Left lobe of liver (tissue), 2 donors: ENCODE results near the gene G6PD. TPM values are rescaled to one million over a fixed set of nuclear protein-coding genes. Genes with fewer than 3 reads are reported as not detected.
A peak's percentile ranks its signal among the peaks of the same experiment; 100 is the strongest.
"Not testable (repeated sequence)": the region's sequence is repeated elsewhere in the genome, so short reads cannot be mapped to it uniquely, and the experiment has no call there.

Experiments
- ATAC-seq: fragments of 200-7000 bp; cut with Tn5 transposase; one replicate; pipeline ENCODE4 v1.9.1; 2020; ENCODE audit warnings: mild to moderate bottlenecking, moderate library complexity
- DNase-seq: peaks from one replicate; pipeline ENCODE4 v3.0.0-alpha.2; 2020; ENCODE audit warnings: low spot score
- total RNA-seq: library from RNA; stranded (reverse); gene quantifications from one replicate; pipeline ENCODE4 v1.2.1, GENCODE V29; 2021
- donor health status: DM: no; HTN: no; CAD: no; lungs with moderate emphysema.
- donor health status: DM: no; HTN: yes; CAD: no.

G6PD gene
- total RNA-seq, 1 donor from 2014 or later, result 5.6 TPM

GRCh38 chrX:154545673-154546274, 872 bp downstream of the G6PD start:
- ATAC-seq (no peak), DNase-seq (no peak)

- ATAC-seq, result peak; percentile 13
- peak; percentile 62 for DNase-seq
These were observed 3.8 kb downstream of the G6PD start for GRCh38 chrX:154542723-154543424.

GRCh38 chrX:154541896-154542722, 4.5 kb downstream of the G6PD start:
- ATAC-seq (peak; percentile 50), DNase-seq (peak; percentile 81)

GRCh38 chrX:154541589-154541895, 5.1 kb downstream of the G6PD start:
- no peak for ATAC-seq
- DNase-seq, result no peak

- DNase-seq (peak; percentile 73), ATAC-seq (peak; percentile 65)
These were observed 5.6 kb downstream of the G6PD start for GRCh38 chrX:154540897-154541535.

- DNase-seq, ATAC-seq: not testable (repeated sequence)
These were observed 6.3 kb downstream of the G6PD start for GRCh38 chrX:154540365-154540764.

GRCh38 chrX:154539077-154539476, 7.6 kb downstream of the G6PD start:
- no peak for DNase-seq
- no peak for ATAC-seq

GRCh38 chrX:154535892-154536291, 10.8 kb downstream of the G6PD start:
- no peak for ATAC-seq
- DNase-seq, result no peak

- DNase-seq (peak; percentile 81), ATAC-seq (peak; percentile 99)
These were observed 11.9 kb downstream of the G6PD start for GRCh38 chrX:154534526-154535322.

- ATAC-seq (no peak), DNase-seq (no peak)
These were observed 14.0 kb downstream of the G6PD start for GRCh38 chrX:154532690-154533089.

GRCh38 chrX:154531626-154532025, 15.0 kb downstream of the G6PD start:
- no peak for DNase-seq
- no peak for ATAC-seq

GRCh38 chrX:154530286-154530685, 16.4 kb downstream of the G6PD start:
- no peak for DNase-seq

GRCh38 chrX:154529206-154529612, 17.4 kb downstream of the G6PD start:
- DNase-seq, result no peak
- no peak for ATAC-seq

More at GRCh38 chrX:154530286-154530685, 16.4 kb downstream of the G6PD start:
- ATAC-seq, result no peak

- ATAC-seq, result peak; percentile 98
- peak; percentile 67 for DNase-seq
These were observed 19.6 kb downstream of the G6PD start for GRCh38 chrX:154526901-154527675.

- DNase-seq (no peak), ATAC-seq (no peak)
These were observed 20.8 kb downstream of the G6PD start for GRCh38 chrX:154525606-154526490.

GRCh38 chrX:154519389-154519788, 27.3 kb downstream of the G6PD start:
- DNase-seq, result no peak
- no peak for ATAC-seq

GRCh38 chrX:154517101-154517781, 29.4 kb downstream of the G6PD start:
- ATAC-seq (peak; percentile 19), DNase-seq (no peak)

- DNase-seq (no peak), ATAC-seq (no peak)
These were observed 30.0 kb downstream of the G6PD start for GRCh38 chrX:154516656-154517100.
